ENCODE measurements around the gene CBLC.

DNA sequence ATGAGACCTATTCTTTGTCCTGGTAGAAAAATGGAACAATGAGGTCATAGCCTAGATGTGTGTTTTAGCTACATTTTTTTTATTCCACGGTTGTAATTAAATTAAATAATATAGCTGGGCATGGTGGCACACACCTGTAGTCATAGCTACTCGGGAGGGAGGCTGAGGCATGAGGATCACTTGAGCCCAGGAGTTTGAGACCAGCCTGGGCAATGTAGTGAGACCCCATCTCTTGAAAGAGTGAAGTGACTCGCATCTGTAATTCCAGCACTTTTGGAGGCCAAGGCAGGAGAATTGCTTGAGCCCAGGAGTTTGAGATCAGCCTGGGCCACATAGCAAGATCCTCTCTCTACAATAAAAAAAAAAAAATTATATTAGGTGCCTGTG is 11.7 kb upstream of the CBLC start:
- TF ChIP-seq, protein P1, sequence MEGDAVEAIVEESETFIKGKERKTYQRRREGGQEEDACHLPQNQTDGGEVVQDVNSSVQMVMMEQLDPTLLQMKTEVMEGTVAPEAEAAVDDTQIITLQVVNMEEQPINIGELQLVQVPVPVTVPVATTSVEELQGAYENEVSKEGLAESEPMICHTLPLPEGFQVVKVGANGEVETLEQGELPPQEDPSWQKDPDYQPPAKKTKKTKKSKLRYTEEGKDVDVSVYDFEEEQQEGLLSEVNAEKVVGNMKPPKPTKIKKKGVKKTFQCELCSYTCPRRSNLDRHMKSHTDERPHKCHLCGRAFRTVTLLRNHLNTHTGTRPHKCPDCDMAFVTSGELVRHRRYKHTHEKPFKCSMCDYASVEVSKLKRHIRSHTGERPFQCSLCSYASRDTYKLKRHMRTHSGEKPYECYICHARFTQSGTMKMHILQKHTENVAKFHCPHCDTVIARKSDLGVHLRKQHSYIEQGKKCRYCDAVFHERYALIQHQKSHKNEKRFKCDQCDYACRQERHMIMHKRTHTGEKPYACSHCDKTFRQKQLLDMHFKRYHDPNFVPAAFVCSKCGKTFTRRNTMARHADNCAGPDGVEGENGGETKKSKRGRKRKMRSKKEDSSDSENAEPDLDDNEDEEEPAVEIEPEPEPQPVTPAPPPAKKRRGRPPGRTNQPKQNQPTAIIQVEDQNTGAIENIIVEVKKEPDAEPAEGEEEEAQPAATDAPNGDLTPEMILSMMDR (IDR thresholded peaks at IDR 0.05), result no peak
- no peak for TF ChIP-seq POLR2A (IDR thresholded peaks at IDR 0.05)
